Epithelial cell of esophagus (primary cell): ENCODE data around the gene RBM20.

Experiments
- DNase-seq: peaks from one replicate; pipeline ENCODE4 v3.0.0; 2010; ENCODE audit warnings: low read depth
- H3K4me3 ChIP-seq: 2 replicates; pipeline ENCODE4 v1.5.1; 2011; ENCODE audit warnings: mild to moderate bottlenecking, low read length, control low read depth
- CTCF ChIP-seq: IDR thresholded peaks from 2 replicates; pipeline ENCODE4 v1.5.1; 2011; ENCODE audit warnings: low read depth, mild to moderate bottlenecking, low read length, control low read depth, inconsistent platforms; ENCODE audit not compliant: insufficient read depth; ENCODE audit errors: missing control alignments

The RBM20 gene

GRCh38 chr10:110803830-110804338 is 159.7 kb downstream of the RBM20 start:
- peak; percentile 58 for TF ChIP-seq CTCF
- no peak overlapping the region for H3K4me3 ChIP-seq
- peak; percentile 50 for DNase-seq

- H3K4me3 ChIP-seq, result no peak overlapping the region
- no peak for TF ChIP-seq CTCF
- no peak for DNase-seq
Observed at GRCh38 chr10:110804376-110804775, 160.2 kb downstream of the RBM20 start.

GRCh38 chr10:110805292-110805691 is 161.2 kb downstream of the RBM20 start:
- DNase-seq, result peak; percentile 13
- H3K4me3 ChIP-seq, result no peak overlapping the region
- no peak for TF ChIP-seq CTCF

GRCh38 chr10:110806335-110806734 is 162.2 kb downstream of the RBM20 start:
- TF ChIP-seq CTCF, result no peak
- DNase-seq, result no peak
- H3K4me3 ChIP-seq, result no peak overlapping the region

GRCh38 chr10:110808123-110808522 is 164.0 kb downstream of the RBM20 start:
- TF ChIP-seq CTCF, result no peak
- no peak overlapping the region for H3K4me3 ChIP-seq
- no peak for DNase-seq

GRCh38 chr10:110808615-110809014 is 164.5 kb downstream of the RBM20 start:
- no peak for TF ChIP-seq CTCF
- no peak overlapping the region for H3K4me3 ChIP-seq
- no peak for DNase-seq

- TF ChIP-seq CTCF, result no peak
- no peak overlapping the region for H3K4me3 ChIP-seq
- no peak for DNase-seq
Observed at GRCh38 chr10:110810625-110811024, 166.5 kb downstream of the RBM20 start.
